ENCODE measurements around the gene PLEKHA7.

PLEKHA7 gene

DNA sequence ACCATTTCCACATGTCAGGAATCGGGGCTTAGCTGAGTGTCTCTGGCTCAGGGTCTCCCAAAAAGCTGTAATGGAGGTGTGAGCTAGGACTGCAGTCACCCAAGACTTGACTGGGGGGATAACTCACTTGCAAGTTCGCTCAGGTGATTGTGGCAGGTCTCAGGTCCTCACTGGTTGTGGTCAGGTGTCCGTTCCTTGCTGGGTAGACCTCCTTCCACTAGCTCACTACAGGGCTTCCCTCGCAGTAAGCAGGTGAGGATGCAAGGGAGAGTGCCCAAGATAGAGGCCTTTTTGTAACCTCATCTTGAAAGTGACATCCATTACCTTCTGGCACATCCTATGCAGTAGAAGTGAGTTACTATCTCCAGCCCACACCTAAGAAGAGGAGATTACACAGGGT, 246.3 kb downstream of the PLEKHA7 start:
- no peaks in the 10 kb centered on the region for H3K9me2 ChIP-seq (replicated peaks; ENCODE audit: control insufficient read depth, low read length)
- no peaks in the 10 kb centered on the region for H3K9me3 ChIP-seq (ENCODE audit: control insufficient read depth, insufficient read depth, low read length)
- H4K20me1 ChIP-seq (ENCODE audit: control insufficient read depth, insufficient read depth, low read depth, low read length): no peaks in the 10 kb centered on the region
- H3F3A ChIP-seq (ENCODE audit: control insufficient read depth, insufficient read depth): no peaks in the 10 kb centered on the region
- no peak overlapping the region for H3K4me2 ChIP-seq (ENCODE audit: low read length)
- H3K4me3 ChIP-seq (ENCODE audit: low read length): no peak overlapping the region
- TF ChIP-seq, protein P1, sequence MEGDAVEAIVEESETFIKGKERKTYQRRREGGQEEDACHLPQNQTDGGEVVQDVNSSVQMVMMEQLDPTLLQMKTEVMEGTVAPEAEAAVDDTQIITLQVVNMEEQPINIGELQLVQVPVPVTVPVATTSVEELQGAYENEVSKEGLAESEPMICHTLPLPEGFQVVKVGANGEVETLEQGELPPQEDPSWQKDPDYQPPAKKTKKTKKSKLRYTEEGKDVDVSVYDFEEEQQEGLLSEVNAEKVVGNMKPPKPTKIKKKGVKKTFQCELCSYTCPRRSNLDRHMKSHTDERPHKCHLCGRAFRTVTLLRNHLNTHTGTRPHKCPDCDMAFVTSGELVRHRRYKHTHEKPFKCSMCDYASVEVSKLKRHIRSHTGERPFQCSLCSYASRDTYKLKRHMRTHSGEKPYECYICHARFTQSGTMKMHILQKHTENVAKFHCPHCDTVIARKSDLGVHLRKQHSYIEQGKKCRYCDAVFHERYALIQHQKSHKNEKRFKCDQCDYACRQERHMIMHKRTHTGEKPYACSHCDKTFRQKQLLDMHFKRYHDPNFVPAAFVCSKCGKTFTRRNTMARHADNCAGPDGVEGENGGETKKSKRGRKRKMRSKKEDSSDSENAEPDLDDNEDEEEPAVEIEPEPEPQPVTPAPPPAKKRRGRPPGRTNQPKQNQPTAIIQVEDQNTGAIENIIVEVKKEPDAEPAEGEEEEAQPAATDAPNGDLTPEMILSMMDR (IDR thresholded peaks at IDR 0.05; ENCODE audit: low read depth, low read length, poor library complexity, severe bottlenecking): no peak
- no peak for TF ChIP-seq EZH2phosphoT487 (IDR thresholded peaks at IDR 0.05; ENCODE audit: borderline replicate concordance, low read length)
- H3K4me1 ChIP-seq (ENCODE audit: control insufficient read depth, low read length): no peaks in the 10 kb centered on the region
- H3K36me3 ChIP-seq (ENCODE audit: control insufficient read depth, low read length): no peaks in the 10 kb centered on the region
- no peak overlapping the region for H3K27ac ChIP-seq (ENCODE audit: low read depth, low read length)
- H3K27me3 ChIP-seq (ENCODE audit: control insufficient read depth, low read length): no peaks in the 10 kb centered on the region; the same call in 1 of the 2 replicates
- H3K79me2 ChIP-seq (ENCODE audit: control insufficient read depth, low read length): no peaks in the 10 kb centered on the region

DNA sequence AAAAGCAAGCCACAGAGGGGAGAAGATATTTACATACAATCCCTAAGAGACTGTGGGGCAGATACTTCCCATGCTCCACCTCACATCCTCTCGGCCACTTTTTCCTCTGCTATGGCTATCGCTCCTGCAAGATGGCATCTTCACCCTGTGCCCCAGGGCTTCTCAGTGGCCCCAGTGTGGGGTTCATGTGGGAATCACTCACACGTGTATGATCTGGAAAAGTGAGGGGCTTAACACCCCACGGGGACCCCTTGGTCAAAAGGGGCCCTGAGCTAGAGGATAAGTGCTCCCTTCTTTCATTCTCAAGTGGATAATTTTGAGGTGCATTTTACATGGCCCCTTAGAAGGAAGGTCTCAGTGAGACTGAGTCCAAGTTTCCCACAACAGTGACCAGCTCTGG, 247.1 kb downstream of the PLEKHA7 start:
- no peaks in the 10 kb centered on the region for H4K20me1 ChIP-seq (ENCODE audit: control insufficient read depth, insufficient read depth, low read depth, low read length)

DNA sequence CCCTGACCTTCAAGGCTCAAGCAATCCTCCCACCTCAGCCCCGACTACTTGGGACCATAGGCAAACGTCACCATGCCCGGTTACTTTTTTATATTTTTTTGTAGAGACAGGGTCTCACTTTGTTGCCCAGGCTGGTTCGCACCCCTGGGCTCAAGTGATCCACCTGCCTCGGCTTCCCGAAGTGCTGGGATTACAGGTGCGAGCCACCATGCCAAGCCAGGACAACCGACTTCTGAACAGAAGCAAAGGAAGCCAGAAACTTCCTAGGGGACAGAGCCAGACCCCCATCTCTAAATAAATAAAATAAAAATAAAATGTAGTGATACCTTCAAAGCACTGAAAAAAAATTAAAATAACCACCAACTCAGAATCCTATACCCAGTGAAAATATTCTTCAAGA, 249.3 kb downstream of the PLEKHA7 start:
- Histone ChIP-seq H3K27ac (ENCODE audit: low read depth, low read length) (no peak overlapping the region), H3K79me2 (ENCODE audit: control insufficient read depth, low read length) (no peaks in the 10 kb centered on the region), H3K4me1 (ENCODE audit: control insufficient read depth, low read length) (no peaks in the 10 kb centered on the region; the same call in 1 of the 2 replicates), H3K9me2 (replicated peaks; ENCODE audit: control insufficient read depth, low read length) (no peaks in the 10 kb centered on the region), H3K9me3 (ENCODE audit: control insufficient read depth, insufficient read depth, low read length) (no peaks in the 10 kb centered on the region), H4K20me1 (ENCODE audit: control insufficient read depth, insufficient read depth, low read depth, low read length) (no peaks in the 10 kb centered on the region), H3F3A (ENCODE audit: control insufficient read depth, insufficient read depth) (no peaks in the 10 kb centered on the region), H3K4me2 (ENCODE audit: low read length) (no peak overlapping the region), H3K36me3 (ENCODE audit: control insufficient read depth, low read length) (no peaks in the 10 kb centered on the region), H3K27me3 (ENCODE audit: control insufficient read depth, low read length) (no peaks in the 10 kb centered on the region; the same call in 1 of the 2 replicates), H3K4me3 (ENCODE audit: low read length) (no peak overlapping the region)
- TF ChIP-seq, protein P1 (IDR thresholded peaks at IDR 0.05; ENCODE audit: low read depth, low read length, poor library complexity, severe bottlenecking): no peak
- TF ChIP-seq EZH2phosphoT487 (IDR thresholded peaks at IDR 0.05; ENCODE audit: borderline replicate concordance, low read length): no peak

More for the DNA sequence above, 247.1 kb downstream of the PLEKHA7 start:
- TF ChIP-seq EZH2phosphoT487 (IDR thresholded peaks at IDR 0.05; ENCODE audit: borderline replicate concordance, low read length): no peak
- TF ChIP-seq, protein P1 (IDR thresholded peaks at IDR 0.05; ENCODE audit: low read depth, low read length, poor library complexity, severe bottlenecking): no peak
- Histone ChIP-seq H3K27me3 (ENCODE audit: control insufficient read depth, low read length) (no peaks in the 10 kb centered on the region; the same call in 1 of the 2 replicates), H3K4me2 (ENCODE audit: low read length) (no peak overlapping the region), H3K27ac (ENCODE audit: low read depth, low read length) (no peak overlapping the region), H3K9me3 (ENCODE audit: control insufficient read depth, insufficient read depth, low read length) (no peaks in the 10 kb centered on the region), H3K36me3 (ENCODE audit: control insufficient read depth, low read length) (no peaks in the 10 kb centered on the region), H3K9me2 (replicated peaks; ENCODE audit: control insufficient read depth, low read length) (no peaks in the 10 kb centered on the region), H3K79me2 (ENCODE audit: control insufficient read depth, low read length) (no peaks in the 10 kb centered on the region), H3F3A (ENCODE audit: control insufficient read depth, insufficient read depth) (no peaks in the 10 kb centered on the region), H3K4me1 (ENCODE audit: control insufficient read depth, low read length) (no peaks in the 10 kb centered on the region), H3K4me3 (ENCODE audit: low read length) (no peak overlapping the region)

All from DOHH2 (cell line).